Motor neuron (in vitro differentiated cells): ENCODE data around the gene PRKN. TPM values are rescaled to one million over a fixed set of nuclear protein-coding genes. Genes with fewer than 3 reads are reported as not detected.

ENCODE experiments used
- ATAC-seq, 8 experiments: fragments of 200-7000 bp; cut with Tn5 transposase; replicated peaks in 6 of 8; 2 replicates each; pipeline ENCODE4 v1.8.0; 2021; ENCODE audit warnings: mild to moderate bottlenecking in 8 of 8, moderate library complexity in 8 of 8
- H3K27ac ChIP-seq, 2 donors: fragments of 250-450 bp; sonication (Bioruptor Pico); 2 replicates each; pipeline ENCODE4 v1.9.0; 2021; ENCODE audit warnings: antibody characterized with exemption in 2 of 2, mild to moderate bottlenecking in 2 of 2, moderate library complexity in 1 of 2
- H3K4me1 ChIP-seq, 2 donors: fragments of 250-450 bp; sonication (Bioruptor Pico); replicated peaks in 1 of 2; 2 replicates each; pipeline ENCODE4 v1.6.1; 2021; ENCODE audit warnings: antibody characterized with exemption in 2 of 2, mild to moderate bottlenecking in 2 of 2, moderate library complexity in 1 of 2
- H3K4me3 ChIP-seq, 5 donors: fragments of 250-450 bp; sonication (Bioruptor Pico); 2 replicates each; pipeline ENCODE4 v1.9.0; 2021; ENCODE audit warnings: antibody characterized with exemption in 5 of 5, mild to moderate bottlenecking in 5 of 5, moderate library complexity in 4 of 5
- WGBS, 10 experiments: fragments of 450-650 bp; shearing (Covaris generic); methylation state at CpG; one replicate each; pipeline ENCODE4 v1.0.0; 2022; 5-methylcytosine and 5-hydroxymethylcytosine counted together
- in situ Hi-C, 9 experiments: fragments of 400-800 bp; cut with MboI; loops; one replicate each; pipeline ENCODE4 v1.15.0; 2021; ENCODE audit warnings: low sequenced_read_pairs in 9 of 9, low pct_unique_long_range_greater_than_20kb in 2 of 9; ENCODE audit not compliant: unreplicated experiment in 9 of 9
- total RNA-seq, 8 experiments: library from RNA; unstranded; fragments of 300-600 nt; gene quantifications; 2 replicates each; pipeline versions ENCODE4 v1.2.3 to v1.2.4, GENCODE V29; 2022

PRKN gene
- total RNA-seq, 8 experiments from 2014 or later, result 0.71 to 8.1 (median 2.9) TPM

DNA sequence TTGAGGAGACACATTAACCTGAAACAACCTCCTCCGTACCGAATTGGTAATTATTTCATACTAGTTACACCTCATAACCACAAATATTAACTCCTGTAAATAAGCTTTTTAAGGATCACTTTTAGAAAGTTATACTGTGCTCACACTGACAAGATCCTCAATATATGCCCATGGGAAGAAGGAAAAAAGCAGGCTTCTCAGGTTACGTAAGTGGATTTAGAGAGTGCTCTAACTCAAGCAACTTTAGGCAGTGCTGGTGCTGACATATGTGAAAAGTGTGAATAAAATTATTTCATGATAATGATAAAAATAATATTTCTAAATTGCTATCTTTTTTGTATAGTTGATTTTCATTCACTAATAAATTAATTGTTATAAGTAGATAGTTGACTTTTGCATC lies 76.1 kb downstream of the PRKN start:
- ATAC-seq, result no peak
- H3K4me3 ChIP-seq, result no peak overlapping the region
- no peak overlapping the region for H3K27ac ChIP-seq
- peaks cover 0 to 5% of the 10 kb centered on the region in 2 donors for H3K4me1 ChIP-seq
- in situ Hi-C loops, result no loop called here
- 57 to 100% (median 86%) methylated on average over 1 to 3 of the region's 3 CpGs; no CpG with 5 or more reads in 3 of the 10 experiments for WGBS, 10 experiments

DNA sequence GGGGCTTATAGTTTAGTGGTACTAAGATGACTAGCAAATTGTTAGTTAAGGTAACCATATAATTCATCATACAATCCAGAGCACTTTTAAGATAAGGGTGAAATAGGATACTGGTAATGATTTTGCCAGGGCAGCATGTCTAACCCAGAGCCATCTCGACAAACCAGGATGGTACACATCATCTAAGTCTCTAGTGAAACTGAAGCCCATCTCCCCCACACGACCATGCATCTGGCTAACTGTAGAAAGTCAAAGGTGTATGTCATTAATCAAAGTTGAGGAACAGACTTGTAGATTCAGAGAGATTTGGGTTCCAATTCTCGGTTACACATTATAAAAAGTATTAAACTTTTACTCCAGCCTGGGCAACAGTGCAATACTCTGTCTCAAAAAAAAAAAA lies 78.3 kb downstream of the PRKN start:
- Histone ChIP-seq H3K27ac (no peak overlapping the region), H3K4me3 (no peak overlapping the region), H3K4me1 (peaks cover 0 to 5% of the 10 kb centered on the region in 2 donors)
- ATAC-seq, result no peak
- in situ Hi-C loops, result no loop called here
- WGBS, 10 experiments, result 44 to 97% (median 86%) methylated on average over 1 to 3 of the region's 3 CpGs; no CpG with 5 or more reads in 1 of the 10 experiments

DNA sequence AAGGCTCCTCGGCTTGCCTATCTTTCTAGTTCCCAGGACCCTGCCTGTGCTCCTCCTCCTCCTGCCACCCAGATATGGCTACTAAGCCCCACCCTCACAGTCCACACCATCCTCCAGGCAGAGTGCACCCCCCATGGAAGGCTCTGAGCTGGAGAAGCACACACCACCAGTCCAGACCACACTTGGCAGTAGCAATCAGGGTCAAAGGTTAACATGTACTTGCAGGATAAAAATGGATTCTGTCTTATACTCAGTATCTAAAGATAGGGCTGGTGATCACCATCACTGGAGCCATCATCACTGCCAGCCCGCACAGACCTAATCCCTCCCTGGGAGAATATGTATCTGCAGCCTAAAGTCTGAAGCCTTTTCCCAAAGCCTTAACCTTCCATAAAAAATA lies 83.4 kb downstream of the PRKN start:
- H3K27ac ChIP-seq, result no peak overlapping the region
- in situ Hi-C loops, result no loop called here
- H3K4me1 ChIP-seq, result no peaks in the 10 kb centered on the region
- no peak overlapping the region for H3K4me3 ChIP-seq
- 20 to 100% (median 100%) methylated on average over 1 to 2 of the region's 2 CpGs; no CpG with 5 or more reads in 3 of the 10 experiments for WGBS, 10 experiments
- no peak for ATAC-seq

DNA sequence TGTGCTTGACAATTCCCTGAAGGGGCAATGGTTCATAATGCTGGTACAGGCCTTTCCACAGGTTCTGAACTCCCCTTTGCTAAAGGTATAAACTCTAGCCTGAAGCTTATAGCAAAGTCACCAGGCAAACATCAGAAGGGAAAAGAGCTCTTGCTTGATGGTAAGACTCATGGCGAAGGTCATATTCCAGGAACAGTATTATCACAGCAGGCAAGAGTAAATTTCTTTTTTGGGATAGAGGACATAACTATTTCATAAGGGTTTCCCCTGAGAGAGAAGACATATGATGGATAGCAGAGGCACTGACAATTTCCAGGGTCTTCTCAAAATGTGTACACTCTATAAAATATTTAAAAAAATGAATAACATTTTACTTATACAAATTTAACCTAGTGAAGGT lies 86.8 kb downstream of the PRKN start:
- H3K4me3 ChIP-seq, result no peak overlapping the region
- no peak overlapping the region for H3K27ac ChIP-seq
- in situ Hi-C loops, result no loop called here
- 38 to 100% (median 83%) methylated on average over 1 of the region's 1 CpG; no CpG with 5 or more reads in 2 of the 10 experiments for WGBS, 10 experiments
- peaks cover 4 to 5% of the 10 kb centered on the region in 2 donors for H3K4me1 ChIP-seq
- ATAC-seq, result no peak

DNA sequence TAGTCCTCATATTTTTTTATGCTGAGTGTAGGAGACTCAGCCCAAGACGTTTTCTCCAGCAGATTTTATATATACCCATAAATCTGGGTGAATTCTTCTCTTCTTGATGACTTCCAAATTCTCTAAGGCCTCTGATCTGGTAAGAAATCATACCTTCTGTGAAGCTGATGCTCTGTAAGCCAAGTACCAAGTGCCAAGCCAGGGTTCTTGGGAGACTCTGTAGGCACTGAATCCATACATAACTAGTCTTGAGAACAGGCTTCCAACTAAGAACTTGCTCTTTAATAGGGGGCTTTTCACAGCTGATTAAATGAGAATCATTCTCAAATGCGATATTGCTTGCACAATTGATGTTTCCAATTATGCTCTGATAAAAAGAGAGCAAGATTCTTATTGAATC lies 87.6 kb downstream of the PRKN start:
- WGBS, 10 experiments, result 0 to 100% (median 80%) methylated on average over 1 to 2 of the region's 2 CpGs
- Histone ChIP-seq H3K27ac (no peak overlapping the region), H3K4me3 (no peak overlapping the region), H3K4me1 (peaks cover 4 to 5% of the 10 kb centered on the region in 2 donors)
- ATAC-seq, result no peak
- in situ Hi-C loops, result no loop called here

DNA sequence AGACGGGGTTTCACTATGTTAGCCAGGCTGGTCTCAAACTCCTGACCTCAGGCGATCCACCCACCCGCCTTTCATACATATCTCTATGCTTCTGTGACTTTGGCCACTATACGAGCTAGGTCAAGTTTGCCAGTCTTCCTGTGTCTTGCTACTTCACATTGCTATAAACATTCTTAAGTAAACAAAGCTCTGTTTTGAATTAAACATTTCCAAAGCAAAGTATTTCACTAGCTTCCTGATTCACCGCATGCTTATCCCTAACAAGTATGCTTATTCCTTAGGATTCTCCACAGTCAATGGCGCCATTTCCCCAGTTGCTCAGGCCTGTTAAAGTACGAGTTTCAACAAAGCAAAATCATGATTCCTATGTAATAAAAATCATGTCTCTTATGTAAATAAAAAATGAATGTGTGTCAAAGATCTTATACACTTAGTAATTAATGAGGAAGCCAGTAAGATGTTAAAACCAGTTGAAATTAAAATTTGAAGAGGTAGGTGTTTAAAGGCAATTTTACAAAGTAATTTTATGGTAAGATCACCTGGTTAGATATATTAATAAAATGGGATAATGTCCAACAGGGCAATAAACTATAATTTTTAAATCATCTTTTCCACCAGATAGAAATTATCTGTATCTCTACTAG lies 88.5 kb downstream of the PRKN start:
- ATAC-seq, result no peak
- Histone ChIP-seq H3K4me3 (no peak overlapping the region), H3K27ac (no peak overlapping the region), H3K4me1 (peaks cover 4 to 5% of the 10 kb centered on the region in 2 donors)
- WGBS, 10 experiments, result 24 to 100% (median 84%) methylated on average over 1 to 7 of the region's 7 CpGs
- in situ Hi-C loops, result no loop called here

DNA sequence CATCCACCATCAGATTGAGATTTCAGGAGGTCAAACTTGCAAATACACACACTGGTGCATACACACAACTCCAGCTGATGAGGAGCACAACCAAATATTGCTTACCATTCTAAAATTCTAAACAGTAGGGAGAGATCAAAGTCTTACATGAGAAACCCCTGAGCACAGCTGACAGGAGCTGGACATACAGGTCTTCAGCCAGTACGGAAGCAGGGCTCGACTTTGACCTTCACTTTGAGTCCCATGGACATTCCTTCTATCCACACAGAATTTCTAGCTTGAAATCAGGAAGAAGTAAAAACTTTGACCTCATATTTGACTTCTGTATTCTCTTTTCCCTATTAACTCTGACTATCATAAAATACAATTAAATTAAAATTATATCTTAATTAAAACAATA lies 90.2 kb downstream of the PRKN start:
- in situ Hi-C loops, result no loop called here

DNA sequence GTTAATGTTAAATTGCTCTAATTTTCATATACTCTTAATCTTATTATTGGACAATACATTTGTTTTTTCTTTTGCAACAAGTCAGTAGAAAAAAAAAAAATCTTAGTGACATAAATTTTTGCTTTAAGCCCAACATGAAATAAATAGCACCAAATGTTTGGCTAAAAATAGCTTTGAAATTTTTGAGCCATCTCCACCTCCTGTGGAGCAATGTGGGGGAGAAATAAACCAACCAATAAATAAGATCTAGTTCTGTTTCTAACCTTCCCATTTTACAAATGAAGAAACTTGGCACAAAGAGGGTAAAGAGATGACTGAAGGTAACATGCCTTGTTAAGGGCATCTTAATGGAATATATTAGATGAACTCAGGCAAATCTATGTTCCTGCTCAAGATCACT lies 91.4 kb downstream of the PRKN start:
- H3K4me1 ChIP-seq, result peaks cover 4 to 5% of the 10 kb centered on the region in 2 donors
- in situ Hi-C loops, result no loop called here
- no peak for ATAC-seq
- no peak overlapping the region for H3K27ac ChIP-seq
- no peak overlapping the region for H3K4me3 ChIP-seq

More for the DNA sequence above, 90.2 kb downstream of the PRKN start:
- H3K27ac ChIP-seq, result no peak overlapping the region
- peaks cover 4 to 5% of the 10 kb centered on the region in 2 donors for H3K4me1 ChIP-seq
- WGBS, 10 experiments, result 80 to 100% (median 95%) methylated on average over 1 to 2 of the region's 2 CpGs; no CpG with 5 or more reads in 6 of the 10 experiments
- ATAC-seq, result no peak
- no peak overlapping the region for H3K4me3 ChIP-seq

DNA sequence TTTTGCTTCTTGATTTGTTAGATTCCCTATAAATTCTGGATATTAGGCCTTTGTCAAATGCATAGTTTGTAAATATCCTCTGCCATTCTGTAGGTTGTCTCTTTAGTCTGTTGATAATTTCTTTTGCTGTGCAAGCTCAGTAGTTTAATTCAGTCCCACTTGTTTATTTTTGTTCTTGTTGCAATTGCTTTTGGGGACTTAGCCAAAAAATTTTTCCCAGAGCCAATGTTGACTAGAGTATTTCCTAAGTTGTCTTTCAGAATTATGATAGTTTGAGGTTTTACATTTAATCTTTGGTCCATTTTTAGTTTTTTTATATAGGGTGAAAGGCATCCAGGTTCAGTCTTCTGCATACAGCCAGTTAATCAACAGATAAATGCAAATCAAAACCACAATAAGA lies 96.0 kb downstream of the PRKN start:
- no peak for ATAC-seq
- in situ Hi-C loops, result no loop called here
- Histone ChIP-seq H3K4me3 (no peak overlapping the region), H3K27ac (no peak overlapping the region), H3K4me1 (no peaks in the 10 kb centered on the region)

DNA sequence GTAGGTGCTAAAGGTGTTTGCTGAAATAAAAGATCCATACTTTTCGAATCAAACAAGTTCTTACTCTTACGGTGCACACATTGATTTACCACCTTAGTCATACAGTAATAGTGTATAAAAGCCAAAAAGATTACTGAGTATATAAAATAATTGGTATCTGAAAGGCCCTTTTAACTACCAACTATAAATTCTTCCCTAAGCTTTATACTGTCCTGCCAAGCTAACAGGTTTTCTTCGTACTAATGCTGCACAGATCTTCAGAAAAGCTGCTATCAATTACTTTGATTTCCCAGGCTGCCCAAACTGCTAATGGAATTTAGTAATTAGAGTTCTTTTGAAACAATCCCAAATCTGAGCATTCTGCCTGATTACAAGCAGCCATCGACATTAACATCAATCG lies 97.5 kb downstream of the PRKN start:
- peak in 3 of 8 experiments; percentile 34 to 70 (median 65) for ATAC-seq
- in situ Hi-C loops, result no loop called here
- no peak overlapping the region for H3K27ac ChIP-seq
- 41 to 94% (median 78%) methylated on average over 1 to 5 of the region's 5 CpGs; no CpG with 5 or more reads in 1 of the 10 experiments for WGBS, 10 experiments
- H3K4me3 ChIP-seq, result no peak overlapping the region
- H3K4me1 ChIP-seq, result peaks cover 0 to 4% of the 10 kb centered on the region in 2 donors

DNA sequence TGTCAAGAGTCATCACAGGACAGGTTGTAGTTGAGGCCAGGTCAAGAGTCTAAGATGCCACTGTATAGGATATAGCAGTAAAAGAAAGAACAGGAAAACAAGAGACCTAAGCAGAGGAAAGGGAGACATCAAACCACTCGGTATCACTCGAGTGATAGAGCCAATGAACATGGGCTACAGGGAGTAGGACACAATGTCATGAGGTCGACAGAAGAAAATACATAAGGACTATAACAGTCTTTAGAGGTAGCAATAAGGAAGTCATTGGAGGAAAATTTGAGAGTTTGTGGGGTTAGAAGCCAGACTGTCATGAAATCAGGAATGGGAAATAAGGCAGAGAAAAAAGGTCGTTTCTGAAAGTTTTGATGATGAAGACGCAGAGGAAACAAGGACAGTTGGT lies 99.7 kb downstream of the PRKN start:
- in situ Hi-C loops, result no loop called here
- H3K4me3 ChIP-seq, result no peak overlapping the region
- no peak overlapping the region for H3K27ac ChIP-seq
- no peak for ATAC-seq
- 50 to 100% (median 90%) methylated on average over 1 to 5 of the region's 5 CpGs for WGBS, 10 experiments
- peaks cover 0 to 7% of the 10 kb centered on the region in 2 donors for H3K4me1 ChIP-seq

DNA sequence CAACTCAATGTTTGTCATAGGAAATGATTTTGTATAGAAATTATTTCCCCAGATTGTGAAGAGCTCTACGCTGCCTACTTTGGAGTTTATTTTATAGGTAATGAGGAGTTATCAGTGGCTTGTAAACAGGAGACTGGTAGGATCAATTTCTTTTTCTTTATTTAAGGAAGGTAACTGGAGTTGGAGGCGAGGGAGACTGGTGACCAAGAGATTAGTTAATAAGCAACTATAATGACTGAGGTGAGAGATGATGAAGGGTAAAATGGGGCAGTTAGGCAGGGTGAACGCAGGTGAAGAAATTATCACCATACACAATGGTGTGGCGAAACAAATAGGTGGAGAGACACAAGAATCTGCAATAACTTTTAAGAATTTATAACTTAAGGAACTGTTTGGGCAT lies 100.2 kb downstream of the PRKN start:
- no peak for ATAC-seq
- Histone ChIP-seq H3K27ac (no peak overlapping the region), H3K4me1 (peaks cover 0 to 7% of the 10 kb centered on the region in 2 donors), H3K4me3 (no peak overlapping the region)
- WGBS, 10 experiments, result 11 to 95% (median 79%) methylated on average over 1 to 4 of the region's 4 CpGs; no CpG with 5 or more reads in 1 of the 10 experiments
- in situ Hi-C loops, result no loop called here

DNA sequence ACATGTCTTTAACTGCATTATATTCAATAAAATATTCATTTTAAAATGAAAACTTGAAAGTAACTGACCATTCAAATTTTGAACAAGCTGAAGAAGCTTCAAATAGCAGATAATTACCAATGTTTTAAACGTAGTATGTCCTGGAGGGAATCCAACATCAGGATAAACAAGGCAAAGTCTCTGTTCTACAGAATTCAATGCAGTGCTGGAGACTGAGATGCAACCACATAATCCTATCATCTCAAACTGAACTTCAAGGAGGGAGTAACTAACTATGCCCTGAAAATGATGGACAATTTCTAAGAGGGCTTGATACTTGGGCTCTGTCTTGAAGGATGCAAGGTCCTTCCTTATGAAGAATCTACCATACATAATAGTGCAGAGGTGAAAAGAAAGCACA lies 100.7 kb downstream of the PRKN start:
- Histone ChIP-seq H3K4me1 (peaks cover 0 to 7% of the 10 kb centered on the region in 2 donors), H3K27ac (no peak overlapping the region), H3K4me3 (no peak overlapping the region)
- in situ Hi-C loops, result no loop called here
- WGBS, 10 experiments, result 20 to 100% (median 95%) methylated on average over 1 of the region's 1 CpG; no CpG with 5 or more reads in 4 of the 10 experiments
- no peak for ATAC-seq

DNA sequence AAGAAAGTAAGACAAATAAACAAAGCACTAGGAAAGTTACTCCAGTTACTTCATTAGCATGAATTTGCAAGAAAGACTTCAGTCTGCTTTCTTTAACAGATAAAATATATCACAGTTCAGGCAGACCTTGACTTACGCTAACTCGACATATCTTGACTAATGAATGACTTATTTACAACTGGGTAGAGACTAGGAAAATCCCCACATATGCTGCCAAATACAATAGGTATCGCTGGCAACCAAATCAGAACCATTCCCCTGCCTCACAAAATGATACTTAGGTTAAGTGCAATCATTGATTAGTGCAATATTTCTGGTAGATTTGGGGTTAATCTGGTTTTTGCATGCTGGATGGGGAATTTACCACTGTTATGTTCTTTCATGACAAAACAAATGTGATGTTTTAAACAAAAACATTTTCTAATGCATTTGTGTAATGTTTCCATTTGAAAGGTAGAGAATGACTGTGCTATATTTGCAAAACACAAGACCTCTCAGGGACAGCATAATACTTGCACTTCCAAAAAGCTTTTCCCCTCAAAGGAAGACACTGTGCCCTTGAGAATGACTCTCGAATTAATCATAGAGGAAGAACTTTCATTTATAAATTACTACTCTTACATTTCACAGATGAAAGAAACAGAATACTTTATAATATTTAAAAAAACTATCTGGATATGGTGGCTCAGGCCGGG lies 101.6 kb downstream of the PRKN start:
- no peak overlapping the region for H3K4me3 ChIP-seq
- ATAC-seq, result peak in 2 of 8 experiments; percentile 40 to 56
- no peak overlapping the region for H3K27ac ChIP-seq
- H3K4me1 ChIP-seq, result peaks cover 4 to 12% of the 10 kb centered on the region in 2 donors
- 45 to 88% (median 56%) methylated on average over 2 to 5 of the region's 5 CpGs; no CpG with 5 or more reads in 2 of the 10 experiments for WGBS, 10 experiments
- in situ Hi-C loops, result no loop called here
